B cell (primary cell): ENCODE data around the gene ARFGAP1. TPM values are rescaled to one million over a fixed set of nuclear protein-coding genes. Genes with fewer than 3 reads are reported as not detected.

Experiments used
- ATAC-seq: fragments of 200-7000 bp; cut with Tn5 transposase; one replicate; pipeline ENCODE4 v1.10.0; 2021; ENCODE audit warnings: low read depth, mild to moderate bottlenecking, moderate number of reproducible peaks, moderate library complexity
- CTCF ChIA-PET: fragments of 350-600 bp; sonication (Branson Sonifier 250); formaldehyde crosslinking; loops from one replicate; lab custom pipeline; 2021; ENCODE audit warnings: antibody characterized with exemption, inconsistent platforms; lab: Charles Lee
- POLR2A ChIA-PET: fragments of 350-600 bp; sonication (Branson Sonifier 250); formaldehyde crosslinking; loops from one replicate; lab custom pipeline; 2021; ENCODE audit warnings: antibody characterized with exemption; lab: Charles Lee
- DNase-seq: peaks from one replicate; pipeline ENCODE4 v3.0.0; 2013
- H2AFZ ChIP-seq: 2 replicates; pipeline ENCODE4 v1.6.1; 2012; ENCODE audit warnings: mild to moderate bottlenecking, low read depth, low read length; ENCODE audit not compliant: insufficient read depth, poor library complexity, severe bottlenecking
- H3K27ac ChIP-seq, 2 donors: 1 replicate in 1 of 2; 2 replicates in 1 of 2; pipeline ENCODE4 v1.5.1; 2012 to 2013; ENCODE audit warnings: low read length in 2 of 2, mild to moderate bottlenecking in 2 of 2, moderate library complexity in 1 of 2
- H3K27me3 ChIP-seq, 4 experiments: fragments of 200-600 bp in 1 of 4; sonication (generic) in 1 of 4; replicated peaks in 1 of 4; 1 replicate in 2 of 4; 2 replicates in 2 of 4; pipeline versions ENCODE4 v1.6.1 to v1.7.0; 2013 to 2016; ENCODE audit warnings: low read length in 3 of 4, mild to moderate bottlenecking in 2 of 4, mixed read lengths in 1 of 4, moderate library complexity in 1 of 4; ENCODE audit not compliant: insufficient read depth in 4 of 4, control insufficient read depth in 3 of 4; ENCODE audit errors: control extremely low read depth in 1 of 4
- H3K36me3 ChIP-seq, 2 experiments: replicated peaks in 1 of 2; 1 replicate in 1 of 2; 2 replicates in 1 of 2; pipeline versions ENCODE4 v1.6.1 to v1.7.1; 2013; ENCODE audit warnings: low read length in 1 of 2; ENCODE audit not compliant: insufficient read depth in 2 of 2, control insufficient read depth in 1 of 2; ENCODE audit errors: control extremely low read depth in 1 of 2, extremely low read depth in 1 of 2
- H3K4me1 ChIP-seq, 2 donors: fragments of 200-600 bp in 1 of 2; sonication (generic) in 1 of 2; 1 replicate in 1 of 2; 2 replicates in 1 of 2; pipeline versions ENCODE4 v1.5.1 to v1.6.1; 2013 to 2017; ENCODE audit warnings: low read length in 2 of 2; ENCODE audit not compliant: control insufficient read depth in 2 of 2, insufficient read depth in 2 of 2
- H3K4me2 ChIP-seq: replicated peaks from 2 replicates; pipeline ENCODE3; 2012; ENCODE audit warnings: mild to moderate bottlenecking, low read depth, low read length; ENCODE audit not compliant: poor library complexity, severe bottlenecking
- H3K4me3 ChIP-seq, 5 experiments: fragments of 200-600 bp in 1 of 5; sonication (generic) in 1 of 5; 1 replicate in 3 of 5; 2 replicates in 2 of 5; pipeline versions ENCODE4 v1.5.1 to v1.7.0; 2011 to 2016; ENCODE audit warnings: low read length in 4 of 5, mild to moderate bottlenecking in 4 of 5, low read depth in 2 of 5, control low read depth in 1 of 5, moderate library complexity in 1 of 5; ENCODE audit not compliant: insufficient read depth in 1 of 5; ENCODE audit errors: control extremely low read depth in 1 of 5, extremely low read depth in 1 of 5
- H3K79me2 ChIP-seq: fragments of 200-600 bp; sonication (generic); one replicate; pipeline ENCODE4 v1.6.0; 2016; ENCODE audit warnings: low read length; ENCODE audit not compliant: control insufficient read depth, insufficient read depth
- H3K9ac ChIP-seq: fragments of 200-600 bp; sonication (generic); 2 replicates; pipeline ENCODE4 v1.6.1; 2017; ENCODE audit warnings: mild to moderate bottlenecking, low read length, moderate library complexity
- H3K9me3 ChIP-seq, 3 donors: one replicate each; pipeline versions ENCODE4 v1.6.1 to v1.7.1; 2013; ENCODE audit warnings: low read length in 2 of 3; ENCODE audit not compliant: control insufficient read depth in 2 of 3, insufficient read depth in 1 of 3; ENCODE audit errors: control extremely low read depth in 1 of 3
- H4K20me1 ChIP-seq: 2 replicates; pipeline ENCODE4 v1.6.0; 2012; ENCODE audit warnings: mild to moderate bottlenecking, low read length; ENCODE audit not compliant: insufficient read depth, control insufficient read depth, poor library complexity, severe bottlenecking
- H3K27ac Mint-ChIP-seq: one replicate; pipeline ENCODE4 v1.8.0; 2021; ENCODE audit warnings: mixed read lengths
- H3K27me3 Mint-ChIP-seq: one replicate; pipeline ENCODE4 v1.8.0; 2021; ENCODE audit warnings: mixed read lengths
- H3K4me1 Mint-ChIP-seq: one replicate; pipeline ENCODE4 v1.8.0; 2021; ENCODE audit warnings: mixed read lengths
- H3K4me3 Mint-ChIP-seq: one replicate; pipeline ENCODE4 v1.8.0; 2021; ENCODE audit warnings: mixed read lengths
- H3K9me3 Mint-ChIP-seq: one replicate; pipeline ENCODE4 v1.8.0; 2022; ENCODE audit warnings: mixed read lengths; ENCODE audit not compliant: insufficient read depth
- CTCF ChIP-seq: fragments of 200-600 bp; IDR thresholded peaks from one replicate; pipeline ENCODE4 v1.8.0; 2022; ENCODE audit warnings: antibody characterized with exemption, mild to moderate bottlenecking
- EZH2 ChIP-seq: IDR thresholded peaks from 2 replicates; pipeline ENCODE4 v1.6.1; 2012; ENCODE audit warnings: borderline replicate concordance, low read depth, mild to moderate bottlenecking, moderate library complexity, low read length; ENCODE audit not compliant: insufficient read depth, poor library complexity, severe bottlenecking
- WGBS: methylation state at CpG from one replicate; pipeline ENCODE4 v1.1.5; 2013; ENCODE audit warnings: missing lambda C conversion rate; ENCODE audit not compliant: insufficient coverage; 5-methylcytosine and 5-hydroxymethylcytosine counted together
- intact Hi-C: fragments of 100-400 bp; cut with micrococcal nuclease; formaldehyde crosslinking; loops from one replicate; pipeline ENCODE4 v1.10.0; 2022
- polyA plus RNA-seq: library from polyadenylated mRNA; depleted of rRNA; stranded (reverse); fragments of >200 nt; gene quantifications from 2 replicates; pipeline ENCODE4 v1.2.3, GENCODE V29; 2012
- total RNA-seq, 2 donors: library from RNA; stranded (reverse); fragments of 120-200 nt in 1 of 2; gene quantifications; 1 replicate in 1 of 2; 2 replicates in 1 of 2; pipeline versions ENCODE4 v1.2.3 to v1.2.4, GENCODE V29; 2013 to 2022

Gene ARFGAP1
- total and polyA plus RNA-seq, 2 donors (not counting 1 experiment from before 2014, with no cell fraction given), result 83.2 to 99.4 TPM

- TF ChIP-seq CTCF (no peak), EZH2 (no peak)
- H3K4me1 ChIP-seq, result no peaks in the 10 kb centered on the region
- H3K4me3 Mint-ChIP-seq, result no peak overlapping the region
- no peak overlapping the region for H3K9ac ChIP-seq
- H3K4me3 ChIP-seq, result no peak overlapping the region
- H3K9me3 ChIP-seq, result no peaks in the 10 kb centered on the region
- H3K4me1 Mint-ChIP-seq, result peaks cover 1% of the 10 kb centered on the region
- no peaks in the 10 kb centered on the region for H3K27me3 Mint-ChIP-seq
- H3K79me2 ChIP-seq, result peaks cover 5% of the 10 kb centered on the region
- no peaks in the 10 kb centered on the region for H3K27me3 ChIP-seq
- H3K9me3 Mint-ChIP-seq, result no peaks in the 10 kb centered on the region
- no peak overlapping the region for H3K4me2 ChIP-seq
- H2AFZ ChIP-seq, result no peak overlapping the region
- ChIA-PET POLR2A (no interaction called here), CTCF (interaction anchor here (1.6 kb wide), 1 partner anchor 67 kb away, joined by 3 read pairs; no protein-coding TSS in a partner anchor)
- H3K36me3 ChIP-seq, result peaks cover 0 to 34% of the 10 kb centered on the region in 2 experiments
- DNase-seq (no peak), ATAC-seq (no peak)
- peaks cover 15% of the 10 kb centered on the region for H4K20me1 ChIP-seq
- intact Hi-C loops, result no loop called here
- H3K27ac ChIP-seq, result no peak overlapping the region
- WGBS, result 91% methylated on average over 37 of the region's 38 CpGs
- H3K27ac Mint-ChIP-seq, result no peak overlapping the region
These were observed 9.4 kb downstream of the ARFGAP1 start for GRCh38 chr20:63281742-63282665.

GRCh38 chr20:63282946-63283345, 10.3 kb downstream of the ARFGAP1 start:
- Histone ChIP-seq H3K27ac (no peak overlapping the region), H3K79me2 (no peaks in the 10 kb centered on the region), H3K4me3 (no peak overlapping the region), H3K36me3 (peaks cover 0 to 36% of the 10 kb centered on the region in 2 experiments), H3K27me3 (no peaks in the 10 kb centered on the region), H3K9me3 (no peaks in the 10 kb centered on the region), H2AFZ (no peak overlapping the region), H4K20me1 (peaks cover 6% of the 10 kb centered on the region), H3K9ac (no peak overlapping the region), H3K4me2 (no peak overlapping the region), H3K4me1 (no peaks in the 10 kb centered on the region)
- ATAC-seq (no peak), DNase-seq (no peak)
- intact Hi-C loops, result no loop called here
- ChIA-PET POLR2A (no interaction called here), CTCF (no interaction called here)
- H3K4me1 Mint-ChIP-seq, result peaks cover 1% of the 10 kb centered on the region
- H3K4me3 Mint-ChIP-seq, result no peak overlapping the region
- no peaks in the 10 kb centered on the region for H3K9me3 Mint-ChIP-seq
- 93% methylated on average over 17 of the region's 17 CpGs for WGBS
- no peak overlapping the region for H3K27ac Mint-ChIP-seq
- no peaks in the 10 kb centered on the region for H3K27me3 Mint-ChIP-seq
- no peak for TF ChIP-seq EZH2
